Measurements from ENCODE around the gene CES3.

GRCh38 chr16:66964049-66964448, 3.0 kb downstream of the CES3 start:
- TF ChIP-seq, protein P1, sequence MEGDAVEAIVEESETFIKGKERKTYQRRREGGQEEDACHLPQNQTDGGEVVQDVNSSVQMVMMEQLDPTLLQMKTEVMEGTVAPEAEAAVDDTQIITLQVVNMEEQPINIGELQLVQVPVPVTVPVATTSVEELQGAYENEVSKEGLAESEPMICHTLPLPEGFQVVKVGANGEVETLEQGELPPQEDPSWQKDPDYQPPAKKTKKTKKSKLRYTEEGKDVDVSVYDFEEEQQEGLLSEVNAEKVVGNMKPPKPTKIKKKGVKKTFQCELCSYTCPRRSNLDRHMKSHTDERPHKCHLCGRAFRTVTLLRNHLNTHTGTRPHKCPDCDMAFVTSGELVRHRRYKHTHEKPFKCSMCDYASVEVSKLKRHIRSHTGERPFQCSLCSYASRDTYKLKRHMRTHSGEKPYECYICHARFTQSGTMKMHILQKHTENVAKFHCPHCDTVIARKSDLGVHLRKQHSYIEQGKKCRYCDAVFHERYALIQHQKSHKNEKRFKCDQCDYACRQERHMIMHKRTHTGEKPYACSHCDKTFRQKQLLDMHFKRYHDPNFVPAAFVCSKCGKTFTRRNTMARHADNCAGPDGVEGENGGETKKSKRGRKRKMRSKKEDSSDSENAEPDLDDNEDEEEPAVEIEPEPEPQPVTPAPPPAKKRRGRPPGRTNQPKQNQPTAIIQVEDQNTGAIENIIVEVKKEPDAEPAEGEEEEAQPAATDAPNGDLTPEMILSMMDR (IDR thresholded peaks at IDR 0.05), result no peak
- TF ChIP-seq POLR2A (IDR thresholded peaks at IDR 0.05), result no peak

All from thyroid gland (tissue), 4 donors.